ENCODE data around the gene DDX39A. TPM values are rescaled to one million over a fixed set of nuclear protein-coding genes. Genes with fewer than 3 reads are reported as not detected.

Gene DDX39A
- total and polyA plus RNA-seq, 2 of the 8 experiments (the other 6 are each of a cell fraction or from before 2014, with no cell fraction given) = 139 TPM

GRCh38 chr19:14405758-14406644, 13.1 kb downstream of the DDX39A start (continued):
- TF ChIP-seq CHD7 (IDR thresholded peaks at IDR 0.05; ENCODE audit: insufficient replicate concordance, low read length) (no peak), HDAC6 (IDR thresholded peaks at IDR 0.05; ENCODE audit: low read depth, low read length) (no peak), RXRA (IDR thresholded peaks at IDR 0.05; ENCODE audit: insufficient read depth, low read depth, low read length) (no peak), SP1 (IDR thresholded peaks at IDR 0.05; ENCODE audit: low read depth, low read length) (peak; percentile 82), RAD21 (IDR thresholded peaks at IDR 0.05 in 1 of 2, conservative IDR thresholded peaks at IDR 0.05 in 1 of 2; ENCODE audit: low read depth in 2 of 2, low read length in 2 of 2) (peak; percentile 90 to 96), SP4 (IDR thresholded peaks at IDR 0.05; ENCODE audit: low read length) (peak; percentile 89), YY1 (IDR thresholded peaks at IDR 0.05; ENCODE audit: low read depth, low read length) (0 out of 2 replicates have a peak, but pooled peaks have one; percentile 20), ASH2L (IDR thresholded peaks at IDR 0.05; ENCODE audit: low read length) (no peak), CTBP2 (IDR thresholded peaks at IDR 0.05; ENCODE audit: borderline replicate concordance, insufficient read depth, insufficient read length, low read length) (no peak), TAF1 (IDR thresholded peaks at IDR 0.05; ENCODE audit: low read depth, low read length) (peak; percentile 43; the same call in 1 of the 2 replicates)

Measured in H1 (cell line).